HG02763 (cell line): ENCODE data around the gene SP140L.
"Not testable (repeated sequence)": the region's sequence is repeated elsewhere in the genome, so short reads cannot be mapped to it uniquely, and the experiment has no call there.

ENCODE experiments used
- ATAC-seq: cut with Tn5 transposase; IDR thresholded peaks from one replicate; pipeline ENCODE4 v1.9.1; 2021; ENCODE audit warnings: mild to moderate bottlenecking, moderate library complexity; ENCODE audit not compliant: unreplicated experiment

Gene SP140L

DNA sequence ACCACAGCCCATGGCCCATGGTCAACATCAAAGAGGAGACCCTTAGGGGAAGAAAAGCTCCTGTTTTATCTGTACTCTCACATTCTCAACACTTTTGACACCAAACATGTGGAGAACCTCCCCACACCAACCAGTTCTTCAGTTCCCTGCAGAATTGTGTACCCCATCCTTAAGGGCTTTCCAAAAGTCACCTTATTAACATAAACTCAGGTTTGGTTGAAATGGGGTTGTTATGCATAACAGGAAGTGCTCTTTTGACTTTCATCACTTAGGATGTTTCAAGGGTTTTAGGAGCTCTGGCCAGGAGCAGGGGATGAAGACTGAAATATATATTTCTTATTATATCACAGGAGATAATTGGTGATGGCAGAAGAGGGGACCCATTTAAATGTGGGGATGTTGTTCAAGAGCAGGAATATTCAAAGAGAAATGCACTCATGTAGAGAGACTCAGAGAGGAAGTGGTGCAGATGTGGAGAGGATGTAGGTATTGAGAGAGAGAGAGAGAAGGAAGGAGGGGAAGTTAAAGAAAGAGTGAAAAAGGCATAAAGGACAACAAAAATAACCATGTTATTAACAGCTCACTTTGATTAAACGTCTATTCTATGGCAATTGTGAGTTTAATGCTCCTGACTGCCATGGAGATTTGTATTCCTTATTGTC is 35.2 kb downstream of the SP140L start:
- no peak for ATAC-seq

DNA sequence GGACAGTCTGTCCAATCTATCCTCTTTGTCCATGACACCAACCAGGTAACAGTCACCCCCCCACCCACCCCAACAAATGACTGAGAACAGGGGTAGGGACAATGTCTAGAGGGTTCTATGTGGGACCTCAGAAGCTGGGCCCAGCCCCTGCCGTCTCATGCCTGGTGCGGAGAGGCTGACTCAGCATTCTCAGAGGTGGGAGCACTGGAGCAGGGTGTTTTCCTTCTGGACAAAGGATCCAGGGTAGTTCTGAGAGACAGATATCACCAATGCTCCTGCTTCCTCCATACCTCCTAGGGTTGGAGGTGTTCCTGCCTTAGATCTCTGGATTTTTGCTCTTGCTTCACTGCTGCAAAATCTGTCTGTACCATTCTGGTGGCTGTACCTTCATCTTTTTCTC is 55.1 kb downstream of the SP140L start:
- ATAC-seq, result no peak

DNA sequence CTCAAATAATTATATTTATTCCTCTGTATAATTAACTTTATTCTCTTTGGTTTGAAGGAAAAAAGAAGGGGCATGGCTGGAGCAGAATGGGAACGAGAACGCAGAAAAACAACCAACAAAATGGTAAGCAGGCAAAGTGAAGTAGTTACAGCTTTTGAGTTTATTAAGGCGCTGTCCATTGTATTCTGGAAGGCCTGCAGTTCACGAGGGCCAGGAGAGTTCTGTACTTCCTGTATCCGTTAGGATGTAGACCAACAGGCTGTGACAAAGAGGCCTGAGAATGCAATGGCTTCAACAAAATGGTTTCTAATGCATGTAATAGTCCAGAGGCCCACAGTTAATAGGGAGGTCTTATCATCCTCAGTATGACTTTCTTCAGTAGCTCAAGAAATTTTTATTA is 56.5 kb downstream of the SP140L start:
- ATAC-seq, result no peak

DNA sequence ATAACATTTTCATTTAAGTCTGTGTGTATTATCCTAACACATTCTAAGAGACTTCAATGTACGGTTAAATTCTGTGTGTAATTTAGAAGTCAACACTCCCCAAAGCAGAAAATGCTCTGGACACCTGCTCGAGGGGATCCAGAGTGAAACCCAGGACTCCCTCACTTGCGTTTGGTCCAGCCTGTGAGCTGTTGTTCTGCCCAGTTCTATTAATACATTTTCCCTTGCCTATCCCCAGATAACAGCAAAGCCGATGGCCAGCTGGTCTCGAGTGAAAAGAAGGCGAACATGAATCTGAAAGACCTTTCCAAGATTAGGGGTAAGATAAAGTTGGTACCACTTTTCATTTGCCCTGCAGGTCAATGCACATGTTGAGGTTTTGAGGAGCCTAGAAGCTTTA is 58.0 kb downstream of the SP140L start:
- ATAC-seq, result no peak

DNA sequence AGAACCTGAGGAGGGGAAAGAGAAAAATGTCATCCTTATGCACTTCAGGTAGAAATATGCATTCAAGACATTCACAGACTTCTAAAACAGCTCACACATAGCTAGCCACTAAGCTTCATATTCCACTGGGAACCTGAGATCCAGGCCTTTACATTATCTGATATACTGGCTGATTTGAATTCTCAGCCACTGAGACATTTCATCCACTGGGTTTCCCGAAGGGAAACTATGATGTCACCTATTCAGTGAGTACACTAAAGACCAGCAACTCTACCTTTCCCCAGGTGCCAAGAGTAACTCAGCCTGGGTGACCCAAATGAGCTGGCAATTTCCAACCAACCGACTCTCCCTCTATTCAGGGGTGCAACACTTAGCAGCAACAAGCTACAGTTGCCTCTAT is 67.3 kb downstream of the SP140L start:
- ATAC-seq, result no peak

DNA sequence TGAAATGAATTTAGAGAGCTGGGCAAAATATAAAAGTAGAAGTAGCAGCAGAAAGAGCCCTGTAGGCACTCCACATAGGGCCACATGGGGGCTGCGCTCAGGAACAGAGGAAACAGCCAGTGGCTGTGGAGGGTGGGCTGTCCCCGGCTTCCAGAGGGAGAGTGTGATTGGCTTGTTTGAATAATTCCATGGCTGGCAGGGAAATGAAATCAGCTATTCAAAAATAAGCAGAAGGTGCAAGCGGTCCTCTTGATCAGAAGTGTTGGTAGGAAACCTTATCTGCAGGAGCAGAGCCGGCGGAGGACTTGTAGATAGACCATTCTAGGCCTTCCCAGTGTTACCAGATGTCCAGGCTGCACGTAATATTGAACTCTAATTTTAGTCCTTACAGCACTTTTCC is 71.7 kb downstream of the SP140L start:
- ATAC-seq, result not testable (repeated sequence)

DNA sequence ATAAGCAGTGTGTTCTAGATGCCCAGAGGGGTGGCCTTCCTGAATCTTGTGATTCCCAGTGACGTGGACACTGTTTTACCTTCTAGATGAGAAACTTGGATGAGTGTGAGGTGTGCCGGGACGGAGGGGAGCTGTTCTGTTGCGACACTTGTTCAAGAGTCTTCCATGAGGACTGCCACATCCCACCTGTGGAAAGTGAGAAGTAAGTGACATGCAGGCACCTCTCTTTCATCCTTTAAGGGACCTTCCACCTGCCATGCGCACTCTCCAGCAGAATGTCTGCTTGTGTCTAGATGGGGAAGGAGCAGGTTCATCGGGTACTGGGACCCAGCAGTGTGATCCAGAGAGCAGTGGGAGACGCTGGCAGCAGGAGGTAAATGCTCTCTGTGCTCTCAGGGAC is 73.0 kb downstream of the SP140L start:
- ATAC-seq, result no peak

DNA sequence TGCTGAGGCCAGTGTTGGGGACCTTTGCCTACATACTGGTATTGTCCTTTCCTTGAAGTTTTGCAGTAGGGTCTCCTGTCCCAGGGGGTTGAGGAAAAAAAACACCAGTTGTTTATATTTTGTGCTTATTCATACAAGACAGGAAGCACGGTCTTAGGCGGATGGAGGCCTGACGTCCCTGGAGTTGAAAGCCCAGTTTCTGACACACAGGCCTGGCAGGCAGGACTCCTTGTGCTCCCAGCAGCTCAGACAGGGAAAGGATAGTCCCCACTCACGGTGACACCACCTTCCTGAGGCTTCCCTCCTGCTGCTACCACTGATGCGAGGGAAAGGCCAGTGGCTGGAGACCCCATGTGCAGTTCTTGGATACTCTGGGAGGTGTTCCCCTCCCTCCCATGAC is 73.5 kb downstream of the SP140L start:
- no peak for ATAC-seq

DNA sequence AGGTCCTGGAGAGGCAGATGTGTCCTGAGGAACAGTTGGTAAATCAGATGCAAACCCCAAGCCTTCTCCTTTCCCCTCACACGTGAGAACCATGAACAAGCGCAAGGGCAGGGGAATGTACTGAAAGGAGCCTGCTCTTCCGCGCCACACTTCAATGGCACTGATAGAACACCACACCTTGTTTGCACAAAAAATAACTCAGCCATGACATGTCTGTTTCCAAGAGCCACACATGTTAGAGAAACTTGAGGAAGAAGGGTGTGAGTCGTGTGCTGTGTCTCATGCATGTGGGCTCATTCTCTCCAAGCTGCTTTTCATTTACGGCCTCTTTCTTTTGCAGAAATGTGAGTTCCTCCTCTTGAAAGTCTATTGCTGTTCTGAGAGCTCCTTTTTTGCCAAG is 74.0 kb downstream of the SP140L start:
- ATAC-seq, result not testable (repeated sequence)

DNA sequence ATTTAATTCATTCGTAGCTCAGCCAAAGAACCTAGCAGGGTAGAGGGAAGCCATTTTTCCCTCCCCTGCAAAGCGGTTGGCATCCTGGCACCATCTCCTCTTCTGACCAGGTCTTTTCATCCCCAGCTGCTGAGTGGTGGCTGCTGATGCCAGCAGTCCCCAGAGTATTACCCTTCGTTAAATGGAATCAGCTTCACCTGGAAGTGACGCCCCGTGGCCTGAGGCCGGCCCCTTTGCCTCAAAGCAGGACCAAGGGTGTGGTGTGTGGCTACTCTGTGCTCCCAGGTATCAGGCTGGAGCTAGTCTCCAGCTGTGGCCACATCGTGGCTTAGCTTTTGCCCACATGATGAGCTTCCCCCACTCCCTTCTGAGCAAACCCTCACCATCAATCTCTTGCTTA is 76.8 kb downstream of the SP140L start:
- ATAC-seq, result no peak

DNA sequence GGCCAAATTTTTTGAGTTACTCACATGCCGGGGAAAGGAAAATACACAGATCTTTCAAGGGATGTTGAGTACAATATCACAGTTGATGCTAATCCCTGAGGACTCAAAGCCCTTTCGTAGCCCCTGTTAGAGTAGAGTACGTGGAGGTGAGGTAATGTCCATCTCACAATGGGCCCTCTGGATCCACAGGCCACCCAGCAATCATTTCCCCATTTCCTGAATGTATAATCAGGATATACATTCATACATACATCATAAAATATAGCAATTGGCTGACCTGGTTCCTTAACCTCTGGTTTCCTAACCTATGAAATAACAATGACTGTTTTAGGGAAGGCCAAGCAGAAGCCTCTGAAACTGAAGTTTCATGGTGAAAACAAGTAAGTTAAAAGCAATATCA is 78.8 kb downstream of the SP140L start:
- no peak for ATAC-seq

DNA sequence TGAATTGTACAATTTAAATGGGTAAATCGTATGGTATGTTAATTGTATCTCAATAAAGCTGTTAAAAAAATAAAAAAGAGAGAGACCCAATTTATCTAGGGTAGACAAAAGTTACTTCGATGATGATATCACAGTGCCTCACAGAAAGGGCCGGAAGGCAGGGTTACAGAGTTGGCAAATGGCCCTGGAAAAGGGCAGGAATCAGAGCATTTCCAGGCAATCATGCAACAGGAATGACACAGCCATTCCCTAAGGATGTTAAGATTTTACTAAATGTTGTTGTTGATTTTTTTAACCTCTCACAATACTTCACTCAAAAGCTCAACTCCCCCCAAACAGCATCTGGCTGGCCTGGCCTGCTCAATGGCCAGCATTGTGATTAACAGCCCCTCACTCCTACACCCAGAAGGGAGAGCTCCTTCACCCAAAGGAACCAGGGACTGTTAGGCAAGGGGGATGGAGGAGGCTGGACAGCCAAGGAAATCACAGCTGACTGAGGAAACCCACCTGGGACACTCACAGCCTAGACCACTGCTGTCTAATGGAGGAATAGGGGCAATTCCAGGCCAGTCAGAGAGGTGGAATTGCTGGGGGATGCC is 81.3 kb downstream of the SP140L start:
- no peak for ATAC-seq

DNA sequence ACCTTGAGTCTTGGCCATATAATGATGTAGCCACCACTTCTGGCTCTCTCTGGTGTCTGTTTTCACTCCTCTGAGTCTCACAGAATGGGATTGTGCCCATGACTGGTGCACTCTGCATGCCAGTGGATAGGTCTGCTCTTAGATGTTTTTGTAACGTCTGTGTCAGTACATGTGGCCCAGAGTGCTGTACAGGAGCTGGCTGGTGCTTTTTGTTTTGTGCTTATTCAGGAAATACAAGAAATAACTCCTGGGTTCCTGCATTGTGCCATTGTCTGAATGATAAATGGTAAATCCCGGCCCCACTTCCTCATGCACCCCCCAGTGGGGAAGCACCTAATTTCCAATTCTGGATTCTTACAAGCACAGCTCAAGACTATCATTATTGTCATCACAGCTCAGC is 82.3 kb downstream of the SP140L start:
- ATAC-seq, result not testable (repeated sequence)

DNA sequence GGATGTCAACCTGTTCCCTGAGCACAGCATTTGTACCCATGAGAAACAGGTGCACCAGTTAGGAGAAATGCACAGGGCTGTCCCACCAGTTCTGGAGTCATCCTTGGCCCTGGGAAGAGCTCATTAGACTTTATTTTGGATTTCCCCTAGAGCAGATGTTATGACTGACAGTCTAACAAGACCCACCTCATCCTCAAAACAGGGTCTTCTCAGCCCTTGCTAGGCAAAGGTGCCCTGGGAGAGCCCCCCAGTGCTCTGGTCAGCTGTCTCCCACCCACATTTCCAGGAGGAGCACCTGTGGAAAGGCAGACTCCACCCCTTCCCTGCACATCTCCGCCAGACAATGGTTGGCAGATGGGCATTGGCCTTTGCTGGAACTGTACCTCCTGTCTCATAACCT is 83.3 kb downstream of the SP140L start:
- no peak for ATAC-seq

DNA sequence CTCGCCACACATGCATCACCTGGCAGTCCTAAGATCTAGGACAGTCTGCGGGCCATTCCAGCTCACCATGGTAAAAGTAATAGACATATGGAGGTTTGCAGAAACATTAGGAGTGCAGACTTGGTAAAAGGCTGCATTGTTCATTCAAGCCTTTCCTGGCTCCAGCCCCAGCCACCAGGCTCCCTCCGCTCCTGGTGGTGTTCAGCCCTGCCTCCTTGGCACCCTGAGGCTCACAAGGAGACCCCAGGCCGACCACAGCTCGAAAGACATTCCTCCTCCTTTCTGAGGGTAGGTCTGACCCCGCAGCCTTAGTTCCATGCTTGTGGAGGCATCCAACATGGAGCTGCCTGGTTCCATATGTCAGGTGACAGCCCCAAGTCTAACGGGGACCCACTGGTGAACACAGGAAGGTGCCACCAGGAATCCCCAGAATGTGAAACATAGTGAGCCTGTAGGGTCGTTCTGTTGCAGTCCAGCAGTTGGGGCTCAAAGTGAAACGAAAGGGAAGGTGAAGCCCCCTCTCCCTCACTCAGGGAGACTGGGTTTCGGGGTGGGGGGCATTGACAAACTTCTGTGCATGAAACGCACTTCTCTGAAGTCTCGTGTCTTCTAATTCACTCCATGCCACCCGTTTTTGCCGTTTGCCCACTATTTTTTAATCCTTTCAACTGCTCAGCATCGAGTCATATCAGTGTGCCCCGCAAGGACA is 84.0 kb downstream of the SP140L start:
- ATAC-seq, result no peak

DNA sequence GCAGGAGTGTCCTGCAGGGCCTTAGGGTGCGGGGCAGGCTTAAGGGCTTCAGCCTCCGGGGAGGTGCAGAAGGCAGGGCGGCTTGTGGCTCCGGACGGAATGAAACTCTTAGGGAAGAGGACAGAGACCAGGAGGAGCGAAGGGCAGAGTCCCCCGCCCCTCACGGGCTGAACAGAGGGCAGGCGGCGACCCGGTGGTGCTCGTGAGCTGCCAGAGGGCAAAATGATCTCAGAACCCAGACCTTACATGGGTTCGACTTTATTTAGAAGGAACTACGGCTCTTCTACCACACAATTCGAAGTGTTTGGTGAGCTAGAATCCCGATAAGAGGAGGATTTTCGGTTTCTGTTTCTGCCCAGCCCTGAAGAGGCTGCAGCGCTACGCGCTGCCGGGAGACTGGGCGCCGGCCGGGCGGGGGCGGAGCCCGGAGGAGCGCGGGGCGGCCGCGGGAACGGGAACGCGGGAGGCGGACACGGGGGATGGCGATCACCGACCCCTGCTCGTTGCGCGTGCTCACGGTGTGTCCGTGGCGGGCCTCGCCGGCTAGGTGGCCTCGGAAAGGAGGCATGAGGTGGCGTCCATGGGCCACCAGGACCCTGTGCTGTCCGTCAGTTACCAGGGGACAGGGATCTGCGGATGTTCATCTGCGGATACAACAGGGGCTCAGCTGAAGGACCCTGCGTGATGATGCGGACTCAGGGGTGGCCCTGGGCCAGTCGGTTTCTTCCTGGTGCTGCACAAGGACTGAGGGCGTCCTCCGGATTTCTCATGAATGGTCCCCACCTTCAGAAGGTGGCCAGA is 84.8 kb downstream of the SP140L start:
- peak; percentile 53 for ATAC-seq

DNA sequence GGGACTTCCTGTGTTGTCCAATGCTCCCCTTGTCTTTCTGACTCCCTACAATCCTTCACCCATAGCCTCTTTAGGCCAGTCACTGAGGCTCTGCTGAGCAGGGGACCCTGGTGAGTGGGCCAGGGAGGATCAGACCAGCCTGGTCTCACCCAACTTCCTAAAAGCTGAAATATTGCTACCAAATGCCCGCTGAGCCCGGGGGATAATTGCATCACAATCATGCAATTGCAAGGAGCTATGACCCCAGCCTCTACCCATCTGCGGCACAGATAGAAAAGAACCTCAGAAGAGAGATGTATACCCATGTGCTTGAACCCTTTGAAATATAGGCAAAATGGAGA is 85.3 kb downstream of the SP140L start:
- ATAC-seq, result no peak

DNA sequence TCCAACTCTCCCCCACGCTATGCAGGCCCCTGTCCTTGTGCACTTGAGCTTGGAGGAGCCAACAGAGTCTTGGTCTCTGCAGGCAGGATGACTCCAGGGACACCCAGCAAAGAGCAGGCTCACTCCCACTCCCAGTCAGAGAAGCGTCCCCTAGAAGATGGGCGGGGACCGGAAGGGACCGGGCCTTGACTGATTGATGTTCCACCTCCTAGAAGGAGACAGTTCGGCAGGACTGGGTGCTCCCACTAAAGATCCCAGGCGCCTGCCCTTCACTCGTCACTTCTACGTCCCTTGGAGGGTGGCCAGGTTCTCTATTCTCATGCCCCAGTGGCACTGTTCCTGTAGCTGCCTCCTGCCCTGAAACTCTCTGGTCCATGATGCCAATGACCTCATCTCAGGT is 85.9 kb downstream of the SP140L start:
- no peak for ATAC-seq

DNA sequence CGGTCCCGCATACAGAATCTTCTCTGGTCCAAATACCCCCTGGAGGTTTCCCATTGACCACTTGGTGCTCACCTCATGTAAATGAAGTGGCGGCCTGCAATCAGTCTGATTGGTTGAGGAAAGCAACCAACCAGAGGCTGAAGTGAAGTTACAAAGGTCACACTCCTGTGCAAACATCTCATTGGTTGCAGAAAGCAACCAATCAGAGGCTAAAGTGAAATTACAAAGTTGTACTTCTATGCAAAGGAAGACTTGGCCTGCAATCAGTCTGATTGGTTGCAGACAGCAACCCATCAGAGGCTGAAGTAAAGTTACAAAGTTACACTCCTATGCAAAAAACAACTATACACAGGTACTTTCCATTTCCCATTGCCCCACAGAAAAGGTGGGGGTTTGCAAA is 86.5 kb downstream of the SP140L start:
- no peak for ATAC-seq

DNA sequence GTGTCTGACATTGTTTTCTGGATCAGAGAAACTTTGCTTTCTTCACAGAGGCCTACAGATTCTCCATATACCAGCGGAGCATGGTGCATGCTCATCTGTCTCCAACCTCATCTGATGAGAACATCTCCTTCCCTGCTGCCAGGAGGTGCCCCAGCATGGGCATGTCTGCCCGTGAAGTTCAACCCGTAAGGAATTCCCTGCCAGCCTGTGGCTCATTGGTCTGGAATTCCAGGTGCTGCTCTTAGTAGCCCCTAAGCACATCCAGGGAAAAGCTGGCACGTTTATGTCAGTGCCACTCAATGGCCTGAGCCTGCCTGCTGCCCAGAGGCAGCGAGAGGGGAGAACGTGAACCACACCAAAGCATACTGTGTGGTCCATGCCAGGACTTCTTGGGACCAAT is 87.3 kb downstream of the SP140L start:
- ATAC-seq, result no peak

DNA sequence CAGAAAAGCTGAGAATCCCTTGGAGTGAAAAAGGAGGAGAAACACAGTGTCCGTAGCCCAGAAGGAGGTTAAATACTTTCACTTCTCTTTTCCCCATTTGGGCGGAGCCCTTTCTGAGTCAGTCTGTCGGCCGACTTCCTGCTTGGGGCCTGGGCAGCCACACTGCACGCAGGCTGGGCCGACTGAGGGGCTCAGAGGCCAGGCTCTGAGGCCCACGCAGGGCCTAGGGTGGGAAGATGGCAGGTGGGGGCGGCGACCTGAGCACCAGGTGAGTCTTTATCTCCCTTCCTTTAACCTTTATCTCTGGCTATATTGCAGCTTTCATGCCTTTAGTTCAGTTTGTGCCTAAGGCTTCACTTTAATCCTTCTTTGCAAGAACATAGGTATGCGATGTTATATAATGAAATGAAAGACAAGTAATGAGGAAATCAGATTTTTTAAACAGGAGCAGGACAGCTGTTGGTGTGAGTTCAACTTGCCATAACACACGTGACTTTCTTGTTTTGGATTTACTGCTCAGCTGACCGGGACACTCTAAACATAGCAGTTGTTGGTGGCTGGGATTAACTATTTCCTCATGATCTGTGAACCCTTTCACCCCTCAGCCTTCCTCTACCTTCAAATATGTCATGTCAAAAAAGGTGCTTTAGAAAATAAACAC is 89.2 kb downstream of the SP140L start, which contains the start of gene SP100:
TSS of gene SP100 (plus strand) at position 141 of the 661 bp plus-strand sequence. CDS start at position 237, 96 bp downstream.
- ATAC-seq, result peak; percentile 74
